PC-9 (cell line): Measurements from ENCODE around the gene COX6A1. TPM values are rescaled to one million over a fixed set of nuclear protein-coding genes. Genes with fewer than 3 reads are reported as not detected.

Source experiments
- BruUV-seq: library from RNA; stranded (reverse); fragments of 400-500 nt; replicated peaks from 2 replicates; lab custom pipeline; 2021; lab: Mats Ljungman, UMichigan
- CTCF ChIA-PET: fragments of 300-600 bp; sonication (Branson Sonifier 250); formaldehyde crosslinking; loops from one replicate; lab custom pipeline; 2022; ENCODE audit warnings: antibody characterized with exemption; lab: Charles Lee
- POLR2A ChIA-PET: fragments of 300-600 bp; sonication (Branson Sonifier 250); formaldehyde crosslinking; loops from one replicate; lab custom pipeline; 2022; ENCODE audit warnings: antibody characterized with exemption; ENCODE audit not compliant: unreplicated experiment; lab: Charles Lee
- DNase-seq, 2 experiments: peaks; one replicate each; pipeline versions ENCODE4 v3.0.0 to v3.0.0-alpha.2; 2015 to 2022; ENCODE audit warnings: mixed read lengths in 1 of 2
- H2AFZ ChIP-seq: fragments of 200-600 bp; sonication (generic); 2 replicates; pipeline ENCODE4 v1.8.1; 2017; ENCODE audit warnings: antibody characterized with exemption
- H3F3A ChIP-seq: fragments of 200-600 bp; sonication (generic); 2 replicates; pipeline ENCODE4 v1.8.1; 2017; ENCODE audit warnings: antibody characterized with exemption, mild to moderate bottlenecking, low read depth; ENCODE audit not compliant: insufficient read depth
- H3K27ac ChIP-seq: fragments of 200-600 bp; sonication (generic); 2 replicates; pipeline ENCODE4 v1.6.1; 2016; ENCODE audit warnings: mixed run types
- H3K27me3 ChIP-seq: fragments of 200-600 bp; sonication (generic); 2 replicates; pipeline ENCODE4 v1.6.1; 2016; ENCODE audit warnings: low read depth, mixed run types; ENCODE audit not compliant: insufficient read depth
- H3K36me3 ChIP-seq: fragments of 200-600 bp; sonication (generic); 2 replicates; pipeline ENCODE4 v1.6.1; 2016; ENCODE audit warnings: low read depth, mixed run types
- H3K4me1 ChIP-seq: fragments of 200-600 bp; sonication (generic); replicated peaks from 2 replicates; pipeline ENCODE4 v1.6.1; 2016; ENCODE audit warnings: mixed run types; ENCODE audit not compliant: insufficient read depth
- H3K4me2 ChIP-seq: fragments of 200-600 bp; sonication (generic); 2 replicates; pipeline ENCODE4 v1.6.1; 2017; ENCODE audit warnings: mixed run types
- H3K4me3 ChIP-seq: fragments of 200-600 bp; sonication (generic); 2 replicates; pipeline ENCODE4 v1.6.1; 2016; ENCODE audit warnings: mixed run types
- H3K79me2 ChIP-seq: fragments of 200-600 bp; sonication (generic); 2 replicates; pipeline ENCODE4 v1.6.1; 2017; ENCODE audit warnings: low read depth, mixed run types
- H3K9me2 ChIP-seq: fragments of 200-600 bp; sonication (generic); 2 replicates; pipeline ENCODE4 v1.8.1; 2017; ENCODE audit warnings: mild to moderate bottlenecking; ENCODE audit not compliant: insufficient read depth
- H3K9me3 ChIP-seq: fragments of 200-600 bp; sonication (generic); 2 replicates; pipeline ENCODE4 v1.8.1; 2016; ENCODE audit warnings: low read depth; ENCODE audit not compliant: insufficient read depth
- H4K20me1 ChIP-seq: fragments of 200-600 bp; sonication (generic); 2 replicates; pipeline ENCODE4 v1.8.1; 2017; ENCODE audit not compliant: insufficient read depth
- EZH2 ChIP-seq: fragments of 200-600 bp; sonication (generic); IDR thresholded peaks from 2 replicates; pipeline ENCODE4 v1.8.0; 2017; ENCODE audit warnings: antibody characterized with exemption, low read depth
- intact Hi-C: fragments of 100-400 bp; cut with micrococcal nuclease; formaldehyde crosslinking; loops from one replicate; pipeline ENCODE4 v1.10.0; 2022; ENCODE audit not compliant: unreplicated experiment
- total RNA-seq: library from RNA; stranded (reverse); gene quantifications from 2 replicates; pipeline ENCODE4 v1.2.3, GENCODE V29; 2021
- TF ChIP-seq, protein P1 (sequence below): fragments of 200-600 bp; sonication (generic); conservative IDR thresholded peaks from 2 replicates; pipeline ENCODE4 v1.6.1; 2017; ENCODE audit warnings: mixed run types, antibody characterized with exemption, mild to moderate bottlenecking, moderate library complexity

Gene COX6A1
- total RNA-seq, 1 experiment from 2014 or later = 433 TPM

DNA sequence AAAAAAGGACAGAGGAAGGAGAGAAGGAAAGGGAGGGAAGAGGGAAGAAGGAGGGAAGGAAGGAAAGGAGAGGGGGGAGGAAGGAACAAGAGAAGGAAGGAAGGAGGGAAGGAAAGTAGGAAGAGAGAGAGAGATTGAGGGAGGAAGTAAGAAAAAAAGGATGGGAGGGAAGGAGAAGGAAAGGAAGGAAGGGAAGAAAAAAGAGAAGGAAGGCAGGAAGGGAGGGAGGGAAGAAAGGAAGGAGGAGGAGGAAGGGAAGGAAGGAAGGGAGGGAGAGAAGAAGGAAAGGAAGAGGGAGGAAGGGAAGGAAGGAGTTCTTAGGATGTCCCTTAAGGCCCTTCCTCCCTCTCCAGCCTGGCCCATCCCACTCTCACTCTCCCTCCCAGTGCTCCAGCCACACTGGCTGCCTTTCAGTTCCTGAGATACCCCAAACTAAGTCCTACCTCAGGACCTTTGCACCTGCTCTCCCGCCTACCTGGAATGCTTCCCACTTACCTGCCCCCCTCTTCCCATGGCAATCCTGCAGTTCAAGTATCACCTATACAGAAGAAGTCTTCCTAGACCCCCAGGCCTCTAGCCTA lies 47.3 kb upstream of the COX6A1 start:
- Histone ChIP-seq H3K27ac (no peak overlapping the region), H3K79me2 (no peaks in the 10 kb centered on the region), H3K4me3 (no peak overlapping the region), H3F3A (peaks cover 4% of the 10 kb centered on the region; the same call in 1 of the 2 replicates), H3K9me2 (no peaks in the 10 kb centered on the region), H2AFZ (no peak overlapping the region), H3K4me2 (no peak overlapping the region), H3K36me3 (no peaks in the 10 kb centered on the region), H3K4me1 (peaks cover 13% of the 10 kb centered on the region), H3K9me3 (no peaks in the 10 kb centered on the region), H3K27me3 (no peaks in the 10 kb centered on the region), H4K20me1 (no peaks in the 10 kb centered on the region)
- no TSS peak for BruUV-seq
- DNase-seq = no peak
- POLR2A ChIA-PET = no interaction called here
- CTCF ChIA-PET = no interaction called here
- intact Hi-C loops = no loop called here
- no peak for TF ChIP-seq EZH2
- TF ChIP-seq, protein P1, sequence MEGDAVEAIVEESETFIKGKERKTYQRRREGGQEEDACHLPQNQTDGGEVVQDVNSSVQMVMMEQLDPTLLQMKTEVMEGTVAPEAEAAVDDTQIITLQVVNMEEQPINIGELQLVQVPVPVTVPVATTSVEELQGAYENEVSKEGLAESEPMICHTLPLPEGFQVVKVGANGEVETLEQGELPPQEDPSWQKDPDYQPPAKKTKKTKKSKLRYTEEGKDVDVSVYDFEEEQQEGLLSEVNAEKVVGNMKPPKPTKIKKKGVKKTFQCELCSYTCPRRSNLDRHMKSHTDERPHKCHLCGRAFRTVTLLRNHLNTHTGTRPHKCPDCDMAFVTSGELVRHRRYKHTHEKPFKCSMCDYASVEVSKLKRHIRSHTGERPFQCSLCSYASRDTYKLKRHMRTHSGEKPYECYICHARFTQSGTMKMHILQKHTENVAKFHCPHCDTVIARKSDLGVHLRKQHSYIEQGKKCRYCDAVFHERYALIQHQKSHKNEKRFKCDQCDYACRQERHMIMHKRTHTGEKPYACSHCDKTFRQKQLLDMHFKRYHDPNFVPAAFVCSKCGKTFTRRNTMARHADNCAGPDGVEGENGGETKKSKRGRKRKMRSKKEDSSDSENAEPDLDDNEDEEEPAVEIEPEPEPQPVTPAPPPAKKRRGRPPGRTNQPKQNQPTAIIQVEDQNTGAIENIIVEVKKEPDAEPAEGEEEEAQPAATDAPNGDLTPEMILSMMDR = no peak

DNA sequence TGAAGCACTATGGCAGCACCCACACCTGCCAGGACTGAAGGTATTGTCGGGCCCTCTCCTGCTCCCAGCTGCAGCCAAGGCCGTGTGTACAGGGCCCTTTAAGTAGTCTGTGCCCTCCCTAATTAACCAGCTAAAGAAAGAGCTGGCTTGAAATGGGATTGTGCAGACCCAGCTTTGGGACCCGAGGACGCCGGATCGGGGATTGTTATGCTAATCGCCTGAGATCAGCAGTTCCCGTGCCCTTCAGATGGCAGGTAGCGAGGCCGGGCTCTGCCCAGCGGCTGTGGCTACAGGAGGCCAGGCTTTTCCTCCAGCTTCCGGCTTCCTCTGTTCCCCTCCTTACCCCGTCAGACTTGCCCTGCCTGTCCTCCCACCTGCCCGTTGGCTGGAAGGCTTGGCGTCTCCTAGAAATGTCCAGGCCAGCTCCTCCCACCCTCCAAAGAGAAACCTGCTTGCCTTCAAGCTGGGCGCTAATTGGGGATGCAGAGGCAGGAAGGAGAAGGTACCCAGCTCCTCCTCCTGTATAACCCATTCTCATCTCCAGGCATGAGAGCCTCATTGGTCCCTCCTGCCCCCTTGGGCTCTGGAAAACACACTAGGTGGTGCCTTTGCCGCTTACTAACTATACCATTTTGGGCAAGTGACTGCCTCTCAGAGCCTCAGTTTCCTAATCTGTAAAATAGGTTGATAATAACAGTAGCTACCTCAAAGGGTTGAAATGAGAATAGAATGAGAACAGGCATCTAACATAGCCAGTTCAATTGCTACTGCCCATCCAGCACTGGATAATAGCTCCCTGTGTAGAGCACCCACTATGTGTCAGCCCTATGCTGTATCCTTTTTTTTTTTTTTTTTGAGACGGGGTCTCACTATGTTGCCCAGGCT lies 43.2 kb upstream of the COX6A1 start:
- Histone ChIP-seq H3F3A (no peaks in the 10 kb centered on the region; the same call in 1 of the 2 replicates), H3K27me3 (no peaks in the 10 kb centered on the region), H3K36me3 (no peaks in the 10 kb centered on the region), H3K4me3 (peak overlapping the region; percentile 34; the same call in 1 of the 2 replicates), H3K9me2 (no peaks in the 10 kb centered on the region), H2AFZ (peak overlapping the region; percentile 86), H3K9me3 (no peaks in the 10 kb centered on the region), H3K4me1 (peaks cover 18% of the 10 kb centered on the region), H3K79me2 (no peaks in the 10 kb centered on the region), H4K20me1 (no peaks in the 10 kb centered on the region), H3K27ac (peak overlapping the region; percentile 55), H3K4me2 (peak overlapping the region; percentile 78)
- TF ChIP-seq, protein P1 = no peak
- TF ChIP-seq EZH2 = no peak
- intact Hi-C loops = no loop called here
- POLR2A ChIA-PET = interaction anchor here (0.6 to 0.8 kb wide), 7 partner anchors 15 to 509 kb away, joined by 3 to 8 read pairs (median 4); partner anchors contain the start of gene SPPL3
- peak; percentile 88 to 93 for DNase-seq
- CTCF ChIA-PET = interaction anchor here (1.1 kb wide), 1 partner anchor 78 kb away, joined by 3 read pairs; no protein-coding TSS in a partner anchor
- no TSS peak for BruUV-seq

DNA sequence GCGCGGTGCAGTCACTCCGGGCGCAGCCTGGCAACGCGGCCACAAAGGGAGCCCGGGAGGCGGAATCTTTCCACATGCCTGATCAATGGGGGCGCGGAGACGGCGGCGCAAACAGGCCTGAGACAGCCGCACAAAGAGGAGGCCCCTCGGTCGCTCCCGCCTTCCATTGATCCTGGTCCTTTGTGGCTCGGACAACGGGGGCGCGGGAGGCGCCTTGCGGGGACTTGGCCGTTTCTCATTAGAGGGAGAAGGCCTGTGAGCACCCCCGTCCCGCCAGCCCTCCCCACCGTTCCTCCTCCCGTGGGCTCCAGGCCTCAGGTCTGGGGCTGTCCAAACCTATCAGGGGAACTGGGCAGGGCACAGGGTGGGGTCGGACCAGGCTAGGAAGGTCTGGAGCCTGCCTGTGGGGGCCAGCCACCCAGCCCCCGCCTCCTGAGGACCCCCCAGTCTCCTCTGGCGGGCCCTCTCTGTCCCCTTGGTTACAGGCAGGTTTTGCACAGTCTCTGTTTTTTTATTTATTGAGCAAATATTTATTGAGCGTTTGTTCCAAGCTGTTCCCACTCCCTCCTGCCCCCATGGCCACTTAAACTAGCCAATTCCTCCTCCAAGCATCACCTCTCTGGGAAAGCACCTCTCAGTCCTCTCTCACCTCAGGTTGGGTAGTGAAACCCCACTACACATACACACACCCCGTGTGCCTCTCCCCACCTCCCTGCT lies 39.9 kb upstream of the COX6A1 start:
- no TSS peak for BruUV-seq
- peaks cover 18% of the 10 kb centered on the region for H3K4me1 ChIP-seq
- H3K4me3 ChIP-seq = no peak overlapping the region
- intact Hi-C loops = no loop called here
- no peaks in the 10 kb centered on the region for H3K27me3 ChIP-seq
- no peak for TF ChIP-seq EZH2
- no peak overlapping the region for H3K27ac ChIP-seq
- no peaks in the 10 kb centered on the region for H3K36me3 ChIP-seq
- H3K9me3 ChIP-seq = no peaks in the 10 kb centered on the region
- ChIA-PET POLR2A (no interaction called here), CTCF (interaction anchor here (0.6 kb wide), 1 partner anchor 252 kb away, joined by 5 read pairs; no protein-coding TSS in a partner anchor)
- H3K79me2 ChIP-seq = no peaks in the 10 kb centered on the region
- H4K20me1 ChIP-seq = no peaks in the 10 kb centered on the region
- H3K9me2 ChIP-seq = no peaks in the 10 kb centered on the region
- DNase-seq = no peak
- H3K4me2 ChIP-seq = no peak overlapping the region
- no peaks in the 10 kb centered on the region; the same call in 1 of the 2 replicates for H3F3A ChIP-seq
- H2AFZ ChIP-seq = no peak overlapping the region
